HG03460 (cell line): ENCODE results near the gene AGAP4.
"Not testable (repeated sequence)": the region's sequence is repeated elsewhere in the genome, so short reads cannot be mapped to it uniquely, and the experiment has no call there.

Experiments used
- ATAC-seq: cut with Tn5 transposase; IDR thresholded peaks from one replicate; pipeline ENCODE4 v1.9.1; 2021; ENCODE audit not compliant: unreplicated experiment

Gene AGAP4

DNA sequence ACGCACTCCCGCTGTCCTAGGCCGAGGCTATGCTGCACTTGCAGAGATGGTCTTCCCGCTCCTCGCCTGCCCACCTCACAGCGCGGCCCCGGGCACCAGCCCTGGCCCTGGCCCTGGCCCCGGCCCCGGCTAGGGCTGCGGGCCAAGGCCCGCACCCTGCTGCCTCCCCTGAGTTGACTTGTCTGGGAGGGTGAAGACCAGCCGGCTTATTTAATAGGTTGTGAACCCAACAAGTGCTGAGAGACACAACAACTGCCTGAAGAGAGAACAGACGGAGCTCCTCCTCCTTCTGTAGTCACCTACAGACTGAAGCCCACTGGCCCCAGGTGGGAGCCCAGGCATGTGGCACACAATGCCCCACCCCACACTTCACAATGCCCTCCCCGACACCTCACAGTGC, at the start of gene AGAP4:
Gene AGAP4, minus strand, starts transcription at position 101 of the 400 bp plus-strand sequence. CDS start 153 bp downstream, outside the sequence.
- ATAC-seq = not testable (repeated sequence)

GRCh38 chr10:45890721-45891120, 43.4 kb upstream of the AGAP4 start:
- ATAC-seq = not testable (repeated sequence)

GRCh38 chr10:45889539-45890230, 42.4 kb upstream of the AGAP4 start:
- ATAC-seq = not testable (repeated sequence)

DNA sequence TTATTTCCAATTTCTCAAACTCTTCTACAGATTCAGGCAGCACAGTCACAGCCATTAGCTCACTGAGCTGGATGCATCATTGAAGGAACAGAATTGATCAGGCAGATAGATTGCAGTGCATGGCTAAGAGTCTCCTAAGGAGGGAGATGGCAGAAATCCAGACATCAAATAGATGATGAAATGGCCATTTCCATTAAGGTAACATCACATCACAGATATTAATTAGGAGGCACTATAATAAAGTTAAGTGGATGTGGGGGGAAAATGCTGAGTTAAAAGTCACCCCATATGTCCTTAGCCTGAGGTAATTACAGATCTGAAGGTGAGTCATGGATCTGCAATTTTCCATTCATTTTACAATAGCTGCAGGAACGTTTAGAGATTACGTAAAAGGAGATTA, 35.6 kb upstream of the AGAP4 start:
- ATAC-seq = not testable (repeated sequence)

GRCh38 chr10:45865404-45865803, 18.1 kb upstream of the AGAP4 start:
- not testable (repeated sequence) for ATAC-seq

DNA sequence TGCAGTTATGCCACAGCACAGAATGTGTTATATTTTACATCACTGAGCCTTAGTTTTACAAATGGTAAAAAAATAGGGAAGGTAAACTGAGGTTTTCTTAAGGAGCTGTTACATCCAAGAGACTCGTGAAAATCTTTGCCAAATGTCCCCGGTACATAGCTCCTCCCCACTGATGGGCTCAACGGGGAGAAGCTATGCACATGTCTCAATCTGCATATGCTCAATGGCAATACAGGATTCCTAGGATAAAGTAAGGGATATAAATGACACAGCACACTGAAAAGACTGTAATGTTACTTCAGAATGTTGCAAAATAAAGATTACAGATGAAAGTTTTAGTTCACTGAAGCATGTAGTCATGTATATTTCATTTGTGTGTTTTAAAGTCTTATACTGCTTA, 17.0 kb upstream of the AGAP4 start:
- not testable (repeated sequence) for ATAC-seq

DNA sequence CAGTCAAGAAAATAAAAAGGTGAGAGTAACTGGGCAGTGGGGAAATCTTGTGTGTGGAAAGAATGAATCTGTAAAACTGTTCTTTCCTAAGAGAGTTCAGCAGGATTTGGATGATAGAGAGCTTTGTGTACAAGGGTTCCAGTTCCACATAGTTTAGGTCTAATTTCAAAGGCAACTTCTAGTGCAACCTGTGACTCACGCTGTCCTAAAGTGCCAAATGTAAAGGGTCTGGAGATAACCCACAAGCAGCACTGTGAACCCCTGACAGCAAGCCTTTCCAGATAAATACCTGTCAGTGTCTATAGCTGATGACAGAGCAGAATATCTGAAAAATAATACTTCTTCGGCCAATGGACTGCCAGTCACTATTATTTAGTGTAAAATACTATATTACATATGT, 16.3 kb upstream of the AGAP4 start:
- not testable (repeated sequence) for ATAC-seq

DNA sequence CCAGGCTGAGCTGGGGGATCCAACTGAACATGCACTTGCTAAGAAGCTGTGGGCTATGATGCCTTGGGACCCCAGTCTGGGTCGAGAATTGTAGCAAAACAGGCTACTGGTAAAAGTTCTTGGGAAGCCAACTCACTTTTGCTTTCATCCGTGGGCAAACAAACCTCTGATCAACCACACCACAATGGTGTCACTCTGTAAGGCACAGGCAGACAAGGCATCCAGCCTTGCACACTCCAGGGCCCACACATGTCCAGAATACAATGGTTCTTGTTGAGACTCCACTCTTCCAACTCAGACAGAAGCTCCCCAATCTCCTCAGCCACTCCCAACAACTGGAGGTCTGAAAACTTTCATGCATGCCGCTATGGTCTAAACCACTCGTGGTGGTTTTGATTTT, 10.6 kb upstream of the AGAP4 start:
- not testable (repeated sequence) for ATAC-seq

DNA sequence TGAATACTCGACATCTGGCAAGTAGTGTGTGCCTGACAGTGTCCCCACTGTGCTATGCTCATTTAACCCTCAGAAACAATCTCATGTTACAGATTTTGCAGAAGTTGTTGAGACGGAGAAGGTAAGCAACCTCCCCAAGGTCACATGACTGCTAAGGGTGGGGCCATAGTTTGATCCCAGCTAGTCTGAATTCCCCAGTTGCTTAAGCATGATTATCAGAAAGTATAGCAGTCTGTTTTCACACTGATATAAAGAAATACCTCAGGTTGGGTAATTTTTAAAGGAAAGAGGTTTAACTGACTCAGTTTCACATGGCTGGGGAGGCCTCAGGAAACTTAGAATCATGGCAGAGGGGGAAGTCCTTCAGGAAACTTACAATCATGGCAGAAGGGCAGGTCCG, 1.2 kb upstream of the AGAP4 start:
- ATAC-seq = not testable (repeated sequence)

GRCh38 chr10:45822918-45823317, 24.4 kb downstream of the AGAP4 start:
- not testable (repeated sequence) for ATAC-seq

- ATAC-seq = not testable (repeated sequence)
Observed at GRCh38 chr10:45820107-45820830, 27.0 kb downstream of the AGAP4 start.

- no peak for ATAC-seq
Observed at GRCh38 chr10:45819552-45819951, 27.7 kb downstream of the AGAP4 start.

- no peak for ATAC-seq
Observed at GRCh38 chr10:45817912-45818311, 29.4 kb downstream of the AGAP4 start.

GRCh38 chr10:45817130-45817859, 30.0 kb downstream of the AGAP4 start:
- no peak for ATAC-seq

GRCh38 chr10:45814146-45814545, 33.2 kb downstream of the AGAP4 start:
- ATAC-seq = not testable (repeated sequence)

- ATAC-seq = not testable (repeated sequence)
Observed at GRCh38 chr10:45812959-45813358, 34.3 kb downstream of the AGAP4 start.

GRCh38 chr10:45811075-45811474, 36.2 kb downstream of the AGAP4 start:
- no peak for ATAC-seq

DNA sequence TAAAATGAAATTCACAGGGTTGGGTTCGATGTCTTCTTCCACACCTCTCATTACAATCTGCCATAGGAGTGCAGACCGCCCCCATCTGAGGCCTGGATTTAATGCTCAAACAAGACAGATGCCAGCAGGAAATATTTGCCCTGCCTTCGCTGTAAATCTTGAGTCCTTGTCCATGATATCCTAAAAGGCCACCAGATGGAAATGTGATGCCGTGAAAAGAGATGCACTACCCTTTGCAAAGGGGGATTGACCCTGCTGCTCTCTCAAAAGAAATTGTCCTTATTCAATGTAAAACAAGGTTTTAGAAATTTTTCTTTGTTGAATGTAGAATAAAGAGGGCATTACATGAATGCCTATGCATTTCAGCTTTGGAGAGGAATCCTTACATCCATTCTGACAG, 37.5 kb downstream of the AGAP4 start:
- ATAC-seq = no peak

DNA sequence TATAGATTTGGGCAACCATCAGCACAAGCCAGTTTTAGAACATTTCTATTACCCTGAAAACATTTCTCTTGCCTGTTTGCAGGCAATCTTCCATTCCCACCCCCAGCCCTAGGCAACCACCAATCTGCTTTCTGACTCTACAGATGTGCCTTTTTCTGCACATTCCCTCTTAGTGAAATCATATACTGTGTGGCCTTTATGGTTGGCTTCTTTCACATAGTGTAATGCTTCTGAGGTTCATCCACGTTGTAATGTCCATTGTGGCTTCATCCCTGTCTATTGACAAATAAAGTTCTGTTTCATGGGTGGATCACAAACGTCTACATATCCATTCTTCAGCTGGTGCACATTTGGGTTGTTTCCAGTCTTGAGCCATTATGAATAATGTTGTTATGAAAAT, 42.3 kb downstream of the AGAP4 start:
- not testable (repeated sequence) for ATAC-seq

- ATAC-seq = not testable (repeated sequence)
Observed at GRCh38 chr10:45803060-45804010, 44.0 kb downstream of the AGAP4 start.
